ENCODE measurements around the gene DNPH1.

DNPH1 gene

DNA sequence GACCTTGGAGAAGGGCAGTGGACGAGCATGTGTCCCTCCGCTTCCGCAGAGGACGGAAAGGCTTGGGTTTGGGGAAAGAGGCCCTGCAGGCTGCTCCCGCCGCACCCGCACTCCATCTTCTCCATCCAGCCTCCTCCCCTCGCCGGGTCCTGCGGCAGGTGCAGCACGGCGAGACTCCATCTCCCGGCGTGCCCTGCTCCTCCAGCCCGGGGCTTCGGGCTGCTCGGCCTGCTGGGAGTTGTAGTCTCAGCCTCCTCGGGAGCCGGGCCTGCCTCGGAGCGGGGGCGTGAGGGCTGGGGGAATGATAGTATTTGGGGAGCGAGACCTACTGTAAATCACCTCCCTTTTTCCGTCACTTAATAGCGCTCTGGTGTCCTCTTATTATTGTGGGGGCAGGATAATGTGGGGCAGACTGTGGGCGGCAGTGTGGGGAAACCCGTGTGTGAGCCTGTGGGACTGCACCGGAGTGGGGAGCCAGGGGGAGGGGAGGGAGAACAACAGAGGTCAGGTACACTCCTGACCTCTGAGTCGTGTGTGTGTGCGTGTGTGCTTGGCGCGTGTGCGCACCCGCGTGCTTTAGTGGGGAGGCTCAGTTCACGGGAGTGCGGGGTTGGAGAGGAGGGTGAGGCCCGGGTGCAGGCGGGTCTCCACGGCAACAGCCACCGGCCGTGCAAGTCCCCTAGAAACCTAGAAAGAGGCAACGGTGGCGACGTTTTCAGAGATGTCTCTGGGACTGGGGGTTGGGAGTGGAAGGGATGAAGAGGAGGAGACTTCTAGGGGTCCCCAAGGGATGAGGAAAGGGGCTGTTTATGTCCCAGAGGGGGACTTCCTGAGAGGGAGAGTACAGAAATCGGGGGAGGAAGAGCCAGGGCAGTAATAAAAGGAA, 18.1 kb upstream of the DNPH1 start:
- in situ Hi-C loops (cut with MboI; ENCODE audit: low sequenced_read_pairs) = no loop called here

- in situ Hi-C loops (cut with MboI; ENCODE audit: low sequenced_read_pairs) = no loop called here
Observed at GRCh38 chr6:43246301-43247113, 17.2 kb upstream of the DNPH1 start.

GRCh38 chr6:43243664-43244321, 14.5 kb upstream of the DNPH1 start:
- in situ Hi-C loops (cut with MboI; ENCODE audit: low sequenced_read_pairs) = no loop called here

DNA sequence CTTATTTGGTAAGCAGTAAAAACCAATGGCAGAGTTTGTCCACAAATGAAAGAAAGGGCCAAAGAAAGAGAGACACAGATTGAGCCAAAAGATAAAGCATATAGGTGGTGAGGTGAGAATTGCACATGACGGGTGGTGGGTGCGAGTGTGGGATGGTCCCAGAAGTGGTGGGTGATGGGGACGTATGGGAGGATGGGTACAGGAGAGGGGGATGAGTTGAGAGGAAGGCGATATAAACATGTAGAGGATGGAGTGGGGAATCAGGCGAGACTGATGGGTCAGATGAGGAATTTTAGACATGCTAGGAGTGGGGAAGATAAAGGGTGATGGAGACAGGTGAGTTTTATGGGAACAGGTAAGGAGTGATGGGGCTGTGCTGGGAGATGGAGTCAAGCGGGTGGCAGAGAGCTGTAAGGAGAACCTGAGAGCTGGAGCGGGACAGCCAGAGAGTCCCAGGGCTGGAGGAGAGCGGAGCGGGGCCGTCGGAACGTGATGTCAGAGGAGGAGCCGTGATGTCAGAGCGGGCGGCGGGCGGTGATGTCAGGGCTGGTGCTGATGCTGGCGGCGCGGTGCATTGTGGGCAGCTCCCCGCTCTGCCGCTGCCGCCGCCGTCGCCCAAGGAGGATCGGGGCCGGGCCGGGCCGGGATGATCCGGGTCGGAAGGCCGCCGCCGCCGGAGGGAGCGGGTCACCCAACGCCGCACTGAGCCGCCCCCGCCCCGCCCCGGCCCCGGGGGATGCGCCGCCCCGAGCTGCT, 13.8 kb upstream of the DNPH1 start, which contains the start of gene TTBK1:
TSS of gene TTBK1 (plus strand) at position 574 of the 756 bp plus-strand sequence. CDS start 3,180 bp downstream, outside the sequence.
- in situ Hi-C loops (cut with MboI; ENCODE audit: low sequenced_read_pairs) = no loop called here

- in situ Hi-C loops (cut with MboI; ENCODE audit: low sequenced_read_pairs) = no loop called here
Observed at GRCh38 chr6:43241446-43241845, 12.2 kb upstream of the DNPH1 start.

DNA sequence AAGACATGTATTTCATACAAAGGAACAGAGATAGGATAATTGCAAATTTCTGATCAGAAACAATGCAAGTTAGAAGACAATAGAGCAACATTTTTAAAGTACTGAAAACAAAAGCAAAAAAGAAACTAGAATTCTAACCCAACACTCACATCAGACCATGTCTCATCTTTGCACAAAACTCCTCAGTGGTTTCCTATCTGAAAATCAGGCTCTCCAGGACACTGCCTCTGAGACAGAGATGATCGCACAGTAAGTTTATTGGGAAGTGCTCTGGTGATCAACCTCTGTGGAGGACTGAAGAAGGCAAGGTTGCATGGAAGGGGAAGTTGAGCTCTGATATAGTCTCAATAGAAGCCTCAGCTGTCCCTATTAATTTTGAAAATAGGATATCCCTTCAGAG, 11.7 kb upstream of the DNPH1 start:
- in situ Hi-C loops (cut with MboI; ENCODE audit: low sequenced_read_pairs) = no loop called here

GRCh38 chr6:43239054-43239453, 9.8 kb upstream of the DNPH1 start:
- in situ Hi-C loops (cut with MboI; ENCODE audit: low sequenced_read_pairs) = no loop called here

GRCh38 chr6:43235841-43236240, 6.6 kb upstream of the DNPH1 start:
- in situ Hi-C loops (cut with MboI; ENCODE audit: low sequenced_read_pairs) = no loop called here

GRCh38 chr6:43231735-43232450, 2.6 kb upstream of the DNPH1 start:
- in situ Hi-C loops (cut with MboI; ENCODE audit: low sequenced_read_pairs) = no loop called here

DNA sequence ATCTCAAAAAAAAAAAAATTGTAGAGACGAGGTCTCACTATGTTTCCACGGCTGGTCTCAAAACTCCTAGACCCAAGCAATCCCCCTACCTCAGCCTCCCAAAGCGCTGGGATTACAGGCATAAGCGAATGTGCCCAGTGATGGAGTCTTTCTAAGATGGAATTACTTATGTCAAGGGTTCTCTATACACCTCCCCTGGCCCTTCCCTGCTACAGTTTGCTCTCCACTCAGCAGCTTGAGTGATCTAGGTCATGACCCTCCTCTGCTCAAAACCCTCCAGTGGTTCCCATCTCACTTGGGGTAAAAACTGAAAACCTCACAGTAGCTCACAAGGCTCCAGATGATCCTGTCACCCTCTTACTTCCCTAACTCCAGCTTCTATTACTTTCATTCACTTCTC, 1.8 kb upstream of the DNPH1 start:
- in situ Hi-C loops (cut with MboI; ENCODE audit: low sequenced_read_pairs) = no loop called here

- in situ Hi-C loops (cut with MboI; ENCODE audit: low sequenced_read_pairs) = no loop called here
Observed at GRCh38 chr6:43229803-43230620, 731 bp upstream of the DNPH1 start.

DNA sequence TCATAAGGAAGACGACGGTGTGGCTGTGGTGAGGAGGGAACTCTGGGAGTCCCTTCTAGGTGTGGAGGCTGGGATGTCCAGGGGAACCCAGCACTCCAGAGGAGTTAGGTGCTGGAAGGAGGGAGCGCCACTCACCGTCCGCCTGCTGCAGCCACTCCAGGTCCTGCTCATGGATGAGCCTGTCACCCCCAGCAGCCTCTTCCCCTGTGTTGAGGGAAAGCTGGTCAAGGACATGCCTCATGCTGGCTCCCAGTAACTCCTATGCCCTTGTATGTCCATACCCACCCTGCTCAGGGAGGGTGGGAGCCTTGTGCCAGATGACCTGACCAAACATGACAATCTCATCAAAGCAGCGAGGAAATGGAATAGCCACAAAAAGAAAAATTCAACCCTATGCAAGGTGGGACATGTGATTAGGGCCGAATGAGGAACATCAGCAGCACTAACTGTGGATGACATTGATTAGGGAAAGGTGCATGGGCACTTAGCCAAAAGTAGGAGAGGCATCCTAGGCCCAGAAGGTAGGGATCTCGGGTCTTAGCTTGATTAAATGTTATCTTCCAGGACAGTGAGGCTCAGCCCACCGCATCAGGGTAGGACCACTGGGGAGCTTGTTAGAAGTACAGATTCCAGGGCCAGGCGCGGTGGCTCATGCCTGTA, 3.0 kb downstream of the DNPH1 start:
- in situ Hi-C loops (cut with MboI; ENCODE audit: low sequenced_read_pairs) = no loop called here

DNA sequence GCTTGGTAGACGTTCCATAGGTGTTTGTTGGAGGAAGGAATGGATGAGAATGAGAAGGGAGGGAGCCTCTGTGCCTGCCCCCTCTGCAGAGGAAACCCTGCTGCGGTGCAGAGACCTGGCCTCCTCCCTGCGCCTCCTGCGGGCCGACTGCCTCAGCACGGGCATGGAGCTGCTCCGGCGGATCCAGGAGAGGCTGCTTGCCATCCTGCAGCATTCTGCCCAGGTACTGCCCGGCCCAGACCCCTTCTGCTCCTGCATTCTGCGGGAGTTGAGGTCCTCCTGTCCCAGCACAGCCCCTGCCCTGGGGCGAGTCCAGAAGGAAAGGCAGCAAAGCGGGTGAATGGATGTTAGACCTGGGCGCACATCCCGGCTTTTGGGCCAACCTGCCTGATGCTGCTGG, 6.1 kb downstream of the DNPH1 start:
- in situ Hi-C loops (cut with MboI; ENCODE audit: low sequenced_read_pairs) = no loop called here

- in situ Hi-C loops (cut with MboI; ENCODE audit: low sequenced_read_pairs) = no loop called here
Observed at GRCh38 chr6:43222418-43223059, 6.7 kb downstream of the DNPH1 start.

- in situ Hi-C loops (cut with MboI; ENCODE audit: low sequenced_read_pairs) = no loop called here
Observed at GRCh38 chr6:43221046-43221972, 8.0 kb downstream of the DNPH1 start.

- in situ Hi-C loops (cut with MboI; ENCODE audit: low sequenced_read_pairs) = no loop called here
Observed at GRCh38 chr6:43220439-43220951, 8.8 kb downstream of the DNPH1 start.

- in situ Hi-C loops (cut with MboI; ENCODE audit: low sequenced_read_pairs) = no loop called here
Observed at GRCh38 chr6:43219814-43220213, 9.5 kb downstream of the DNPH1 start.
